Measurements from ENCODE around the gene PTPRN2.

GRCh38 chr7:157509226-157509625, 1078.4 kb downstream of the PTPRN2 start:
- TF ChIP-seq CTCF (conservative IDR thresholded peaks at IDR 0.05), result no peak
- no peak for TF ChIP-seq EZH2 (IDR thresholded peaks at IDR 0.05; ENCODE audit: low read depth)

Data from PC-9 (cell line).